Fibroblast of lung (primary cell): ENCODE results near the gene NTN3. TPM values are rescaled to one million over a fixed set of nuclear protein-coding genes. Genes with fewer than 3 reads are reported as not detected.

Experiments used
- DNase-seq, 2 donors: peaks; one replicate each; pipeline versions ENCODE4 v3.0.0 to v3.0.0-alpha.2; 2010; ENCODE audit warnings: low read depth in 2 of 2
- H2AFZ ChIP-seq: 2 replicates; pipeline ENCODE4 v1.5.1; 2012; ENCODE audit warnings: low read length, control low read depth, inconsistent platforms
- H3K27ac ChIP-seq: 2 replicates; pipeline ENCODE4 v1.5.1; 2011; ENCODE audit warnings: low read length, control low read depth; ENCODE audit not compliant: insufficient read depth
- H3K27me3 ChIP-seq: 2 replicates; pipeline ENCODE4 v1.5.1; 2011; ENCODE audit warnings: mild to moderate bottlenecking, low read length; ENCODE audit not compliant: control insufficient read depth, insufficient read depth
- H3K36me3 ChIP-seq: 2 replicates; pipeline ENCODE4 v1.5.1; 2011; ENCODE audit warnings: low read length; ENCODE audit not compliant: control insufficient read depth, insufficient read depth
- H3K4me1 ChIP-seq: 2 replicates; pipeline ENCODE4 v1.5.1; 2011; ENCODE audit warnings: low read length; ENCODE audit not compliant: control insufficient read depth, insufficient read depth; ENCODE audit errors: extremely low read depth
- H3K4me2 ChIP-seq: 2 replicates; pipeline ENCODE4 v1.5.1; 2011; ENCODE audit warnings: low read length, control low read depth; ENCODE audit not compliant: insufficient read depth; ENCODE audit errors: extremely low read depth
- H3K4me3 ChIP-seq, 4 experiments: fragments of 200-600 bp in 1 of 4; sonication (generic) in 1 of 4; replicated peaks in 1 of 4; 2 replicates each; pipeline ENCODE4 v1.5.1; 2011 to 2016; ENCODE audit warnings: low read length in 4 of 4, low read depth in 3 of 4, mild to moderate bottlenecking in 3 of 4, control low read depth in 2 of 4, inconsistent platforms in 1 of 4, mixed read lengths in 1 of 4; ENCODE audit not compliant: insufficient read depth in 1 of 4; ENCODE audit errors: control extremely low read depth in 1 of 4
- H3K79me2 ChIP-seq: 2 replicates; pipeline ENCODE4 v1.5.1; 2012; ENCODE audit warnings: mild to moderate bottlenecking, low read length, inconsistent platforms; ENCODE audit not compliant: control insufficient read depth, insufficient read depth
- H3K9ac ChIP-seq: 2 replicates; pipeline ENCODE4 v1.5.1; 2011; ENCODE audit warnings: mild to moderate bottlenecking, low read length, control low read depth; ENCODE audit not compliant: insufficient read depth
- H3K9me3 ChIP-seq: 2 replicates; pipeline ENCODE4 v1.5.1; 2012; ENCODE audit warnings: low read depth, low read length; ENCODE audit not compliant: control insufficient read depth, insufficient read depth
- H4K20me1 ChIP-seq: 2 replicates; pipeline ENCODE4 v1.5.1; 2011; ENCODE audit warnings: low read length; ENCODE audit not compliant: control insufficient read depth, insufficient read depth; ENCODE audit errors: extremely low read depth
- CTCF ChIP-seq, 2 donors: IDR thresholded peaks in 1 of 2; conservative IDR thresholded peaks in 1 of 2; 1 replicate in 1 of 2; 2 replicates in 1 of 2; pipeline ENCODE4 v1.5.1; 2011 to 2012; ENCODE audit warnings: low read length in 2 of 2, control low read depth in 1 of 2, inconsistent platforms in 1 of 2, low read depth in 1 of 2, mild to moderate bottlenecking in 1 of 2
- EZH2 ChIP-seq: IDR thresholded peaks from 2 replicates; pipeline ENCODE4 v1.5.1; 2012; ENCODE audit warnings: low read length, control low read depth, mild to moderate bottlenecking; ENCODE audit errors: missing control alignments
- polyA plus RNA-seq, 2 donors: library from polyadenylated mRNA; depleted of rRNA in 1 of 2; stranded (reverse) in 1 of 2; unstranded in 1 of 2; fragments of >200 nt; gene quantifications; 2 replicates each; pipeline ENCODE4 v1.2.1, GENCODE V29; 2011 to 2012; ENCODE audit warnings: missing spikeins in 1 of 2
- total RNA-seq: library from RNA; depleted of rRNA; stranded (reverse); fragments of >200 nt; gene quantifications from 2 replicates; pipeline ENCODE4 v1.2.1, GENCODE V29; 2014

The NTN3 gene
- total and polyA plus RNA-seq, 2 donors (not counting 1 experiment from before 2014, with no cell fraction given): 0.08 to 2.1 TPM

GRCh38 chr16:2455081-2455845 lies 15.8 kb upstream of the NTN3 start:
- TF ChIP-seq EZH2: no peak
- TF ChIP-seq CTCF (conservative IDR thresholded peaks at IDR 0.05 in 1 of 2, IDR thresholded peaks at IDR 0.05 in 1 of 2; ENCODE audit: low read depth in 1 of 2, low read length in 2 of 2): no peak
- H3K36me3 ChIP-seq: peaks cover 33% of the 10 kb centered on the region
- H3K4me3 ChIP-seq: no peak overlapping the region
- H3K27ac ChIP-seq: no peak overlapping the region
- no peaks in the 10 kb centered on the region for H4K20me1 ChIP-seq
- no peaks in the 10 kb centered on the region for H3K79me2 ChIP-seq
- H2AFZ ChIP-seq: no peak overlapping the region
- no peaks in the 10 kb centered on the region for H3K9me3 ChIP-seq
- H3K27me3 ChIP-seq: no peaks in the 10 kb centered on the region
- no peak overlapping the region for H3K9ac ChIP-seq
- DNase-seq: no peak
- H3K4me1 ChIP-seq: peaks cover 3% of the 10 kb centered on the region
- H3K4me2 ChIP-seq: no peak overlapping the region

GRCh38 chr16:2456551-2457153 lies 14.4 kb upstream of the NTN3 start:
- no peak for DNase-seq
- Histone ChIP-seq H3K4me2 (no peak overlapping the region), H3K4me3 (no peak overlapping the region), H3K9ac (no peak overlapping the region), H3K4me1 (peaks cover 3% of the 10 kb centered on the region), H4K20me1 (no peaks in the 10 kb centered on the region), H3K79me2 (no peaks in the 10 kb centered on the region), H2AFZ (no peak overlapping the region), H3K9me3 (no peaks in the 10 kb centered on the region), H3K36me3 (peaks cover 28% of the 10 kb centered on the region), H3K27me3 (no peaks in the 10 kb centered on the region), H3K27ac (no peak overlapping the region)
- TF ChIP-seq EZH2 (no peak), CTCF (conservative IDR thresholded peaks at IDR 0.05 in 1 of 2, IDR thresholded peaks at IDR 0.05 in 1 of 2; ENCODE audit: low read depth in 1 of 2, low read length in 2 of 2) (no peak)

- no peak overlapping the region for H3K4me2 ChIP-seq
- H3K9ac ChIP-seq: no peak overlapping the region
- no peaks in the 10 kb centered on the region for H3K27me3 ChIP-seq
- no peak overlapping the region for H3K27ac ChIP-seq
- H4K20me1 ChIP-seq: no peaks in the 10 kb centered on the region
- H2AFZ ChIP-seq: no peak overlapping the region
- H3K4me3 ChIP-seq: no peak overlapping the region
- H3K9me3 ChIP-seq: no peaks in the 10 kb centered on the region
- no peak for DNase-seq
- peaks cover 25% of the 10 kb centered on the region for H3K36me3 ChIP-seq
- TF ChIP-seq EZH2: no peak
- TF ChIP-seq CTCF (conservative IDR thresholded peaks at IDR 0.05 in 1 of 2, IDR thresholded peaks at IDR 0.05 in 1 of 2; ENCODE audit: low read depth in 1 of 2, low read length in 2 of 2): no peak
- peaks cover 3% of the 10 kb centered on the region for H3K4me1 ChIP-seq
- no peaks in the 10 kb centered on the region for H3K79me2 ChIP-seq
Measured at GRCh38 chr16:2457267-2457666, 13.8 kb upstream of the NTN3 start.
